NCI-H446 (cell line): Measurements from ENCODE around the gene PYGM.
A peak's percentile ranks its signal among the peaks of the same experiment; 100 is the strongest.

Experiments used
- DNase-seq, 2 experiments: peaks; one replicate each; lab custom pipeline; 2025; lab: John Stamatoyannopoulos, UW

PYGM gene

GRCh38 chr11:64767344-64768299 lies 7.8 kb upstream of the PYGM start:
- DNase-seq: peak; percentile 40 to 54

DNA sequence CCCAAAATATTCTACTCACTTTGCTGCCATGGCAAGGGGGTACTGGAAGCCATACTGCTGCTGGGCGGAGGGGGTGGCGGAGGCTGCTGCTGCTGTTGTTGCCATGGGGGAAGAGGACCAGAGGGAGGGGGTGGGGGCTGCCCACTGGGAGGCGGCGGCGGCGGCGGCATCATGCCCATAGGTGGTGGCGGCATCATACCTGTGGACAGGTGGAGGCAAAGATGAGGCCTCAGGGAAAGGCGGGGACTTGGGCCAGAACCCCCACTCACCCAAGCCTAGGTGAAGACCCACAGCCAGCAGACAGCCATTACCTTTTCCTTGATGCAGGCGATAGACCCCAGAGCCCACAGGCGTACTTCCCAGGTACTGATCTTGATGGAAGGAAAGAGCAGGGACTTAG lies 7.1 kb upstream of the PYGM start:
- DNase-seq: no peak

- no peak for DNase-seq
Measured at GRCh38 chr11:64765851-64766665, 6.3 kb upstream of the PYGM start.

- DNase-seq: no peak
Measured at GRCh38 chr11:64765291-64765850, 5.6 kb upstream of the PYGM start.

DNA sequence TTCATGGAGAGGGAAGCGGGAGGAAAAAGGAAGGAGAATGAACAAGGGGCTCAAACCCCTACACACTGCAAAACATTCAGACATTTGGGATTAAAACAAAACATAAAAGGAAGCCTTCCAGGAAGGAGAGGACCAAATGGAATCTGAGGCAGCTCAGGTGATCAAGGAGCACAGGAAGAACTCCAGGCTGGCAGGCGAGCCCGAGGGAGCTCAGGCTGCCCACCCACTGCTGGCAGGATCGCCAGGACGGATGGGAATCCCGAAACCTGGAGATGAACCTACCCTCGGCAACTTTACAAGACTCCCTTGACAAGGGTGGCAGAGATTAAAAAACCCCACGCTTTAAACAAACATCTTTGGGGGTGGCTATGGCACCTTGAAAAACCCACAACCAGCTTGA lies 5.0 kb upstream of the PYGM start:
- DNase-seq: no peak

DNA sequence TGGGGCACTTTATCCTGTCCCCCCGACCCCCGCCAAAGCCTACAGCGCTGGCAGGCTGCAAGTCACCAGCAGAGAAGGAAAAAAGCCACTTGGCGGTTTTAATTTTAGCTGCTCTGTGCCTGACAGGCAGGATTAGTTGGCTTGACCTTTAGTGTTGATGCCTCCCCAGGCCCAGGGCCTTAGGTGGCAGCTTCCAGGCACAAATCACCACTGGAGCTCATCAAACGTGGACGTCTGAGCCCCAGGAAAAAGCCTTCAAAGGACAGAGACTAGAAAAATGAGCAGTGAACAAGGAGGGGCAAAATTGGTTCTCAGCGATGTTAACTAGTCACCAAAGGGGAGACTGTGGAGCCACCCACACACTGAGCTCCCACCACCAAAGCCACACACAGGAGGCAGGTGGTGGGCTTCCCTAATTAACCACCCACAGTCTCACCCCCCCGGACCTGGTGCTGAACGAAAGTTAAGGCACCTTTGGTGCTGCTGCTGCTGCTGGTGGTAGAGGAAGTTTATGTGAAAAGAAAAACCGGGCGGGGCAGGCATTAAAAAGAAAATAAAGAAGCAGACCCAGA lies 4.4 kb upstream of the PYGM start:
- no peak for DNase-seq

- DNase-seq: no peak
Measured at GRCh38 chr11:64763526-64764039, 3.8 kb upstream of the PYGM start.

DNA sequence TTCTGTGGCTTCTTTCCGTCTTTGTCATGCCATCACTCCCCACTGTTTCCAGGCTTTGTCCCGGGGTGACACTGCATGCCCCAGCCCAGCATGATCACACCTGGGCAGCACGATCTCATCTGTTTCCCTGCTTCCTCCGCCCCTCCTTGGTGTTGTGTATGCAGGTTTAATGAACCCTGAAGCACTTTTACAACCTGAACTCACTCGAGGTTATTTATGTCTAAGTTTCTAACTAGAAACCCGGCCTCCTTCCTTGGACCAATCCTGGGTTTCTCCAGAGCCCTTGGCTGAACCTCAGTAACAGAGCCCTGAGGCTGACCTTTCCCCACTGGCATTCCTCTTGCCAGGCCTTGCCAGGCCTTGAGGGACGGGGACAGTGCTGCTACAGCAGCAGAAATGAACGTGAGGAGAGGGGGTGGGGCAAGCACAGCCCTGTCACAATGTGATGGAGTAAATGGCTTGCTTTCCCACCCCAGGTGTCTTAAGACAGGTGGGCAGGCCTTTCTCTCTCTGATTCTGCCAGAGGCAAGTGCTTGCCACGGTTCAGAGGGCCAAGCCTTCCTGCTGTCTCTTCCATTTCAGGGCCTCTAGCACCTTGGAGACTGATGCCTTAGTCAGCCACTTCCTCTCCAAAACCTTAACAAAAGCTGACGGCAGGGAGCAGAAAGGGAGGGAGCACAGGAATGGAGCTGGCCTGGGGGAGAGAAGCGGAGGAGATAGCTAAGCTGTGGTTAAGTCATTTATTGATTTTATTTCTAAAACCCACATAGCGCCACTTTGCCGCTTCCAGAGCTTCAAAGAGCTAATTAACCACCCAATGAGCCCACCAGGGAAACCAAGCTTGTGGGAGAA lies 3.1 kb upstream of the PYGM start:
- DNase-seq: no peak

- no peak for DNase-seq
Measured at GRCh38 chr11:64762277-64762673, 2.5 kb upstream of the PYGM start.

DNA sequence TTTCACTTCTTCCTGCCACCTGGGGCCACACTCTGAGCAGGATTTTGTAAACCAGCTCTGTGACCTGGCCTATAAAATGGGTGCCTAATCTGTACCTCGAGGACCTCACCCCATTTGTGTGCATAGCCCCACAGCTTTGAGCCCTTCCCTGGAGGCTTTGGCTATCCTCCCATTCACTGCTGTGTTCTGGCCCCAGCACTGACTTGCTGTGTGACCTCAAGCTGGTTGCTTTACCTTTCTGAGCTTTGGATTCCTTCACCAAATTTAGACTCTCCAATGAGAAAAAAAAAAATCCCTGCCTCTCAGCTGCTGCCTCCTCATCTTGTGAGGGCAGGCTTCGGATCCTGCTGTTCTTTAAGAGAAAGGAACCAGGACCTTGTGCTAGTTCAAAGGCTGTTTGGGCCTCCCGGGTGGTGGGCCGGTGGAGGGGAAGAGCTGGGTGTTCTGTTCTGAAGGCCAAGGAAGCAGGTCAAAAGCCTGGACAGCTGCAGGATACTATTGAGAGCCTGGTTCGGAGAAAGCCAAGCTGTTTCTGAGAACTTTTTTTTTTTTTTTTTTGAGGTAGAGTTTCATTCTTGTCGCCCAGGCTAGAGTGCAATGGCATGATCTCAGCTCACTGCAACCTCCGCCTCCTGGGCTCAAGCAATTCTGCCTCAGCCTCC lies 1.1 kb upstream of the PYGM start:
- no peak for DNase-seq

- DNase-seq: no peak
Measured at GRCh38 chr11:64759131-64759721, 548 bp downstream of the PYGM start.

GRCh38 chr11:64758330-64759079 lies 1.3 kb downstream of the PYGM start:
- no peak for DNase-seq

- no peak for DNase-seq
Measured at GRCh38 chr11:64757549-64758329, 2.0 kb downstream of the PYGM start.

DNA sequence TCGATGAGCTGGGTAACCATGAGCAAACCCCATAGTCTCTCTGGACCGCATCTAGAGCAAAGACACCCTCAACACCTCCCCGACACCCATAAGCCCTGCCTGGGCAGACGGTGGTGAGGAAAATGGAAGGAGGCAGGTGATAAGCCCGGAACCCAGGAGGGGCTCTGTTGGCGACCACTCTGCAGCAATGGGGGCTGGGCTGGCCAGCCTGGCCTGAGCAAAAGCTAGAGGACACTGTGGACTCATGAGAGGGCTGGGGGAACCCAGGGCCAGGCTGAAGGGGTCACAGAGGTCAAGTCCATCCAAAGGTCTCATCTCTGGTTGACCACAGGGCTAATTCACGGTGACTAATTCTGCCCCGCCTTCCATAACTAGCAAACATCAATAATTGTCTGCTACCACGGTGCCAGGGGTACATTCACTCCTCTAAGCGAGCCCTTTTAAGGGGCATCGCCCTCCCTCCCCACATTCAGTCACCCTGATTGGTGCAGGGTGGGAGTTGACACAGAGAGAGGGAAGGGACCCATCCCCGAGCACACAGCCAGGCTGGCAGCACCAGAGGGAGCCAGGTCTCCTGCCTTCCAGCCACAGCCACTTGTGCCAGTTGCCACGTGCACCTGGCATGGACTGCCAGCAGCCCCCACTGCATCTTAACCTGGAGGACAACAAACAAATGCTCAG lies 4.0 kb downstream of the PYGM start:
- DNase-seq: no peak

GRCh38 chr11:64754919-64755662 lies 4.7 kb downstream of the PYGM start:
- DNase-seq: no peak

DNA sequence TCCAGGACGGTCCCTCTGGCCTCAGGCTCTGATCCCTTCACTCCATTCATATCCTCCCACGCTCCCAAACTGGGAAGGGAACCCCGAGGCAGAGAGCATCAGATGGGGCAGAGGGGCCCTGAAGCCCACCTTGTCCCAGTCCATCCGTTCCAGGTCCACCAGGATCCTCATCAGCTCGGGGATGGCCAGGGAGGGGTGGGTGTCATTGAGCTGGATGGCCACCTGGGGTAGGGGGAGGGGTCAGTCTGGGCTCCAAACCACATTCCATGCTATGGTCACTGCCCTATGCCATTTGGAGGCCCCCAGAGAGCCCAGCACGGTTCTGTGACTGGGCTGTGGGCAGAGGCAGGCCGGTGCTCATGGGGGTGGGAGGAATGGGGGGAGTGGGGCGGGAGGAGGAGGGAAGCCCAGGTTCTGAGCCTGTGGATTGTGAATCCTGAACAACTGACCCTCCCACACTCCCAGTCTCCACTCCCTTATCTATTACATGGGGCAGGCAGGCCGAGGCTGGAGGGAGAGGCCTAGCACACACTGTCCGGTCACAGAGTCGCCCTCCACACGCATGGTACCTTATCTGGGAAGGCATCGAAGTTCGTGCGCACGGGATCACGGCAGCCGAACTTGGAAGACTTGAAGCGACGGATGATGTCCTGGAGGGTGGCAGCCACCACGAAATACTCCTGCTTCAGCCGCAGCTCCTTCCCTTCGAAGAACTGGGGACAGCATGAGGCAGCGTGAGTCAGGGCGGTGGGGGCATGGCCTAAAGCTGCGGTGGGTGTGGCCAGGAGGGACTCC lies 5.5 kb downstream of the PYGM start:
- no peak for DNase-seq
